ENCODE measurements around the gene ZRANB1.

- TF ChIP-seq POLR2AphosphoS5 (IDR thresholded peaks at IDR 0.05; ENCODE audit: low read depth, low read length) (no peak), POLR2A (IDR thresholded peaks at IDR 0.05; ENCODE audit: low read depth, low read length) (no peak), TAF1 (IDR thresholded peaks at IDR 0.05; ENCODE audit: borderline replicate concordance, low read depth, low read length) (no peak)
Observed at GRCh38 chr10:125022671-125023070, 80.7 kb downstream of the ZRANB1 start.

Measured in GM12892 (cell line).